Thyroid gland (tissue), 4 donors: ENCODE results near the gene AMIGO3. TPM values are rescaled to one million over a fixed set of nuclear protein-coding genes. Genes with fewer than 3 reads are reported as not detected.

Experiments
- DNase-seq, 2 donors: peaks; one replicate each; pipeline ENCODE4 v3.0.0-alpha.2; 2019
- H3K27ac ChIP-seq, 3 donors: fragments of 200-600 bp; sonication (generic); 1 replicate in 2 of 3; 2 replicates in 1 of 3; pipeline ENCODE4 v1.5.1; 2016 to 2019; ENCODE audit warnings: mild to moderate bottlenecking in 1 of 3, moderate library complexity in 1 of 3
- H3K27me3 ChIP-seq: fragments of 200-600 bp; sonication (generic); one replicate; pipeline ENCODE4 v1.5.1; 2019
- H3K36me3 ChIP-seq, 2 donors: fragments of 200-600 bp; sonication (generic); one replicate each; pipeline ENCODE4 v1.5.1; 2016 to 2019
- H3K4me1 ChIP-seq, 2 donors: fragments of 200-600 bp; sonication (generic); one replicate each; pipeline ENCODE4 v1.5.1; 2017 to 2019
- H3K4me3 ChIP-seq, 3 donors: fragments of 200-600 bp; sonication (generic); replicated peaks in 1 of 3; 1 replicate in 2 of 3; 2 replicates in 1 of 3; pipeline ENCODE4 v1.5.1; 2016; ENCODE audit warnings: mild to moderate bottlenecking in 1 of 3
- H3K9me3 ChIP-seq: fragments of 200-600 bp; sonication (generic); one replicate; pipeline ENCODE4 v1.5.1; 2017
- POLR2A ChIP-seq, 2 donors: fragments of 450-650 bp; IDR thresholded peaks; one replicate each; pipeline ENCODE4 v1.6.1; 2017; ENCODE audit warnings: antibody characterized with exemption in 2 of 2, mild to moderate bottlenecking in 2 of 2, moderate library complexity in 1 of 2
- WGBS, 2 donors: methylation state at CpG; one replicate each; pipeline ENCODE4 v1.1.5; 2017; 5-methylcytosine and 5-hydroxymethylcytosine counted together
- intact Hi-C: fragments of 100-400 bp; cut with DNase I; formaldehyde crosslinking; loops from one replicate; pipeline ENCODE4 v1.15.1; 2023
- total RNA-seq, 4 donors: library from RNA; depleted of rRNA; stranded (reverse); fragments of >200 nt; gene quantifications; one replicate each; pipeline ENCODE4 v1.2.3, GENCODE V29; 2016
- TF ChIP-seq, protein P1 (sequence below), 6 experiments: fragments of 200-600 bp in 3 of 6; fragments of 450-650 bp in 3 of 6; sonication (generic) in 3 of 6; IDR thresholded peaks; one replicate each; pipeline ENCODE4 v1.5.1; 2016 to 2019; ENCODE audit warnings: antibody characterized with exemption in 6 of 6, mild to moderate bottlenecking in 2 of 6, inconsistent platforms in 1 of 6, moderate library complexity in 1 of 6

The AMIGO3 gene
- total RNA-seq, 4 donors from 2014 or later: 0.40 to 2.8 (median 1.0) TPM

DNA sequence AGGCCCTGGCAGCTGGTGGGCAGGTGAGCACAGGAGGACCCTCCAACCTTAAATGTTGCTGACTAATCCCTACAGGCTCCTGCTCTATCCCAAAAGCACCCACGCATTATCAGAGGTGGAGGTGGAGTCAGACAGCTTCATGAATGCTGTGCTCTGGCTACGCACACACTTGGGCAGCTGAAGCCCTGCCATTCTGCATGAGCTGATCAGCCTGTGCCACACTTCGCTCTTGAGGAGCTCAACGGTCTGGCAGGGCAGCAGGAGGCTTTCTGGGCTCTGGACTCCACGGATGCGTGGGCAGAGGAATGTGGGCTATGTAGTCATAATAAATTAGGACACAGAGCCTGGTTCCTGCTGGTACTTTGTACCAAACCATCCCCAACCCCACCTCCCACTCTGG lies 36.3 kb downstream of the AMIGO3 start:
- H3K9me3 ChIP-seq: no peaks in the 10 kb centered on the region
- peak overlapping the region; percentile 80 to 87 (median 86) for H3K27ac ChIP-seq
- TF ChIP-seq, protein P1, sequence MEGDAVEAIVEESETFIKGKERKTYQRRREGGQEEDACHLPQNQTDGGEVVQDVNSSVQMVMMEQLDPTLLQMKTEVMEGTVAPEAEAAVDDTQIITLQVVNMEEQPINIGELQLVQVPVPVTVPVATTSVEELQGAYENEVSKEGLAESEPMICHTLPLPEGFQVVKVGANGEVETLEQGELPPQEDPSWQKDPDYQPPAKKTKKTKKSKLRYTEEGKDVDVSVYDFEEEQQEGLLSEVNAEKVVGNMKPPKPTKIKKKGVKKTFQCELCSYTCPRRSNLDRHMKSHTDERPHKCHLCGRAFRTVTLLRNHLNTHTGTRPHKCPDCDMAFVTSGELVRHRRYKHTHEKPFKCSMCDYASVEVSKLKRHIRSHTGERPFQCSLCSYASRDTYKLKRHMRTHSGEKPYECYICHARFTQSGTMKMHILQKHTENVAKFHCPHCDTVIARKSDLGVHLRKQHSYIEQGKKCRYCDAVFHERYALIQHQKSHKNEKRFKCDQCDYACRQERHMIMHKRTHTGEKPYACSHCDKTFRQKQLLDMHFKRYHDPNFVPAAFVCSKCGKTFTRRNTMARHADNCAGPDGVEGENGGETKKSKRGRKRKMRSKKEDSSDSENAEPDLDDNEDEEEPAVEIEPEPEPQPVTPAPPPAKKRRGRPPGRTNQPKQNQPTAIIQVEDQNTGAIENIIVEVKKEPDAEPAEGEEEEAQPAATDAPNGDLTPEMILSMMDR (IDR thresholded peaks at IDR 0.05): no peak
- peak in 1 of 2 donors; percentile 63 for TF ChIP-seq POLR2A (IDR thresholded peaks at IDR 0.05)
- no peaks in the 10 kb centered on the region for H3K27me3 ChIP-seq
- peaks cover 14 to 41% of the 10 kb centered on the region in 2 donors for H3K4me1 ChIP-seq
- intact Hi-C loops: no loop called here
- DNase-seq: peak; percentile 96 to 97
- H3K4me3 ChIP-seq: no peak overlapping the region
- 33 to 72% methylated on average over 4 to 6 of the region's 6 CpGs for WGBS, 2 donors
- peaks cover 23 to 32% of the 10 kb centered on the region in 2 donors for H3K36me3 ChIP-seq

DNA sequence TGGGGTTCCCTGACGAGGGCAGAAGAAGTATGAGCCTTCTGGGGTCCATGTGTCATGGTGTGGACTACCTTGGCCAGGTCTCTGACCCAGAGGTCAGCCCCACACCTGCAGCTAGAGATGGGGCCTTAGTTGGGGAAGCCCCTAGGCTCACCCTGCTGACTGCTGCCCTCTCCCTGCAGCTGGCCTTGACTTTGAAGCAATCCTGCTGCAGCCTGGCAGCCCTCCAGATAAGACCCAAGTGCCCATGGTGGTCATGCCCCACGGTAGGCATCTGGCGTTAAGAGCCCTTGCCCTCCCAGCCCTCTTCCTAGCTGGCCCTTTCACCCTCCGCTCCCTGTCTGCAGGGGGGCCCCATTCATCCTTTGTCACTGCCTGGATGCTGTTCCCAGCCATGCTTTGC lies 37.9 kb downstream of the AMIGO3 start:
- TF ChIP-seq, protein P1 (IDR thresholded peaks at IDR 0.05): no peak
- TF ChIP-seq POLR2A (IDR thresholded peaks at IDR 0.05): no peak
- Histone ChIP-seq H3K27ac (peak overlapping the region in 2 of 3 donors; percentile 80 to 87), H3K27me3 (no peaks in the 10 kb centered on the region), H3K4me1 (peaks cover 14 to 38% of the 10 kb centered on the region in 2 donors), H3K36me3 (peaks cover 23 to 47% of the 10 kb centered on the region in 2 donors), H3K9me3 (no peaks in the 10 kb centered on the region), H3K4me3 (no peak overlapping the region)
- intact Hi-C loops: no loop called here
- no peak for DNase-seq
- 86% methylated on average over 4 of the region's 4 CpGs for WGBS, 2 donors

DNA sequence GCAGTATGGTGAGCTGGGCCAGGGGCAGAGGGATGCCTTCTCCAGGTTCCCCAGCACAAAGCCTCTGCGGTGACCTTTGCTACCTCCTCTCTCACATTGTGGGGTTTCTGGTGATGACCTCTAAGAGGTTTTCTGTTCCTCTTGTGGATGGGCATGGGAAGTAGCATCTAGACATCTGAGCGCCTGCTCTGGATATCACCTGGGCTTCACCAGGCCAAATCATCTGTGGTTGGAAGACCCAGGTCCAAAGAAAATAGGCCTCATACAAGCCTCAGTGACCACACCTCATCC lies 38.3 kb downstream of the AMIGO3 start:
- TF ChIP-seq, protein P1 (IDR thresholded peaks at IDR 0.05): no peak
- TF ChIP-seq POLR2A (IDR thresholded peaks at IDR 0.05): no peak
- DNase-seq: no peak
- Histone ChIP-seq H3K4me1 (peaks cover 14 to 36% of the 10 kb centered on the region in 2 donors), H3K27me3 (no peaks in the 10 kb centered on the region), H3K36me3 (peaks cover 23 to 50% of the 10 kb centered on the region in 2 donors), H3K9me3 (no peaks in the 10 kb centered on the region), H3K27ac (peak overlapping the region in 1 of 3 donors; percentile 80), H3K4me3 (no peak overlapping the region)
- intact Hi-C loops: no loop called here
- WGBS, 2 donors: 92 to 100% methylated on average over 1 to 2 of the region's 2 CpGs

DNA sequence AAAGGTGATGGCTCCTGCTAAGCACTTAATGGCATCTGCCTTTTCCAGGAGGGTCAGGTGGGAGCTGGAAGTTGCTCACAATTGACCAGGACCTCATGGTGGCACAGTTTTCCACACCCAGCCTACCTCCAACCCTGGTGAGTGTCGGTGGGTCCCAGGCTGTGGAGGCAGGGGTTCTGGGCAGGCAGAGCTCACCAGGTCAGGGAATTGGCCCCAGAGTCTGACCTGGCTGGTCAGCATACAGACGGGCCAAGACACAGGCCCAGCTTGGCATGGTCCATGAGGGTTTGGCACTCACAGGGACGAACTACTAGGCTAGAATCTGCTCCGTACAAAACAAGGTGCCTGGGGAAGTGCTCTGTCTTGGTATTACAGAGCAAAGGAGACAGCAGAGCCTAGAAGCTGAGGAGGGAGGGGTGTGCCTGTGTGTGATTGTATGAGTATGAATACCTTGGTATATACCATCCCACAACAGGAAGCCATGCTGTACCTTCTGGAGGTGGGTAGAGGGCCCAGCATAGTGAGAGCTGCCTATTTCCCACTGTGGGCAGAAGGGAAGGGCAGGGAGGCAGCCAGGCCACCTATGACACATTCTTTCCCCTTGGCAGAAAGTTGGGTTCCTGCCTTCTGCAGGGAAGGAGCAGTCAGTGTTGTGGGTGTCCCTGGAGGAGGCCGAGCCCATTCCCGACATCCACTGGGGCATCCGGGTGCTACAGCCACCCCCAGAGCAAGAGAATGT lies 38.8 kb downstream of the AMIGO3 start:
- Histone ChIP-seq H3K27ac (peak overlapping the region in 1 of 3 donors; percentile 80), H3K36me3 (peaks cover 23 to 52% of the 10 kb centered on the region in 2 donors), H3K27me3 (no peaks in the 10 kb centered on the region), H3K4me1 (peaks cover 14 to 31% of the 10 kb centered on the region in 2 donors), H3K4me3 (no peak overlapping the region), H3K9me3 (no peaks in the 10 kb centered on the region)
- intact Hi-C loops: no loop called here
- DNase-seq: no peak
- WGBS, 2 donors: 85 to 98% methylated on average over 6 of the region's 7 CpGs
- no peak for TF ChIP-seq POLR2A (IDR thresholded peaks at IDR 0.05)
- TF ChIP-seq, protein P1 (IDR thresholded peaks at IDR 0.05): no peak

DNA sequence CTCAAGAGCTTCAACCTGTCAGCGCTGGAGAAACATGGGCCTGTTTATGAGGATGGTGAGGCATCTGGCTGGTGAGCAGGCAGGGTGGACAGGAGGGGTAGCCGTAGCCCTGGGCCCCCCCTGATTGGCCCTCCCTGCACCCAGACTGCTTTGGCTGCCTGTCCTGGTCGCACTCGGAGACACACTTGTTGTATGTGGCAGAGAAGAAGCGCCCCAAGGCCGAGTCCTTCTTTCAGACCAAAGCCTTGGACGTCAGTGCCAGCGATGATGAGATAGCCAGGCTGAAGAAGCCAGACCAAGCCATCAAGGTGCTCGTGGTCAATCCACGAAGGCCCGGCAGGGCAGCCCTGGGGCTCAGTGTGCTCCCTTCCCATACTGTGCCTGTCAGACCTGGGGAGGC lies 43.6 kb downstream of the AMIGO3 start:
- Histone ChIP-seq H3K4me3 (no peak overlapping the region), H3K27ac (no peak overlapping the region), H3K9me3 (no peaks in the 10 kb centered on the region), H3K36me3 (peaks cover 18 to 45% of the 10 kb centered on the region in 2 donors), H3K4me1 (peaks cover 14% of the 10 kb centered on the region in 2 donors), H3K27me3 (no peaks in the 10 kb centered on the region)
- no peak for DNase-seq
- intact Hi-C loops: loop anchor here (5.0 kb wide), 1 partner anchor 51 kb away; no protein-coding TSS in a partner anchor
- TF ChIP-seq, protein P1 (IDR thresholded peaks at IDR 0.05): no peak
- TF ChIP-seq POLR2A (IDR thresholded peaks at IDR 0.05): no peak
- WGBS, 2 donors: 86 to 89% methylated on average over 4 to 11 of the region's 11 CpGs
